HepG2 (cell line): Measurements from ENCODE around the gene ABCA2. TPM values are rescaled to one million over a fixed set of nuclear protein-coding genes. Genes with fewer than 3 reads are reported as not detected.

Experiments used
- AFF4 ChIP-seq: sonication (generic); formaldehyde crosslinking; IDR thresholded peaks from 2 replicates; pipeline ENCODE4 v1.4.0; 2020; ENCODE audit warnings: missing genetic modification reagents
- BCLAF1 ChIP-seq: fragments of 450-650 bp; IDR thresholded peaks from 2 replicates; pipeline ENCODE4 v1.6.1; 2017; ENCODE audit warnings: mild to moderate bottlenecking
- DNMT3B ChIP-seq: conservative IDR thresholded peaks from 2 replicates; pipeline ENCODE4 v1.6.1; 2016; ENCODE audit warnings: missing biosample characterization, control low read depth
- FOXA1 ChIP-seq, 2 experiments: fragments of 450-650 bp in 1 of 2; sonication (generic) in 1 of 2; formaldehyde crosslinking in 1 of 2; IDR thresholded peaks; 2 replicates each; pipeline versions ENCODE4 v1.4.0 to v1.6.1; 2016 to 2020; ENCODE audit warnings: missing genetic modification reagents in 1 of 2
- GATAD2A ChIP-seq: IDR thresholded peaks from 2 replicates; pipeline ENCODE4 v1.6.1; 2016
- GTF3A ChIP-seq: sonication (generic); formaldehyde crosslinking; conservative IDR thresholded peaks from 2 replicates; pipeline ENCODE4 v1.4.0; 2020; ENCODE audit warnings: mild to moderate bottlenecking, missing genetic modification reagents
- KDM5A ChIP-seq: fragments of 200-600 bp; sonication (generic); IDR thresholded peaks from 2 replicates; pipeline ENCODE4 v1.7.0; 2018; ENCODE audit warnings: antibody characterized with exemption, mild to moderate bottlenecking, low read length, borderline replicate concordance
- PRDM10 ChIP-seq: sonication (generic); formaldehyde crosslinking; IDR thresholded peaks from 2 replicates; pipeline ENCODE4 v1.4.0; 2020; ENCODE audit warnings: low read depth, missing genetic modification reagents
- RNF2 ChIP-seq: fragments of 450-650 bp; conservative IDR thresholded peaks from 2 replicates; pipeline ENCODE4 v1.6.1; 2016; ENCODE audit warnings: low read depth
- RXRB ChIP-seq: IDR thresholded peaks from 2 replicates; pipeline ENCODE4 v1.6.1; 2016; ENCODE audit warnings: borderline replicate concordance, missing genetic modification reagents, missing compliant biosample characterization
- SSRP1 ChIP-seq: IDR thresholded peaks from 2 replicates; pipeline ENCODE4 v1.6.1; 2016; ENCODE audit warnings: control low read depth
- ZNF160 ChIP-seq: sonication (generic); formaldehyde crosslinking; IDR thresholded peaks from 2 replicates; pipeline ENCODE4 v1.8.0; 2022; ENCODE audit warnings: mild to moderate bottlenecking, inconsistent platforms, missing genetic modification reagents
- ZNF382 ChIP-seq: sonication (generic); formaldehyde crosslinking; IDR thresholded peaks from 2 replicates; pipeline ENCODE4 v1.5.0; 2020; ENCODE audit warnings: missing genetic modification reagents, mild to moderate bottlenecking, borderline replicate concordance
- ZNF703 ChIP-seq: sonication (generic); formaldehyde crosslinking; IDR thresholded peaks from 2 replicates; pipeline ENCODE4 v1.5.1; 2020; ENCODE audit warnings: missing genetic modification reagents, mild to moderate bottlenecking, moderate library complexity, borderline replicate concordance
- ZNF713 ChIP-seq: sonication (generic); formaldehyde crosslinking; IDR thresholded peaks from 2 replicates; pipeline ENCODE4 v1.4.0; 2020; ENCODE audit warnings: mild to moderate bottlenecking, missing genetic modification reagents
- polyA plus RNA-seq, 8 experiments: library from polyadenylated mRNA; depleted of rRNA in 3 of 8; stranded (reverse) in 7 of 8; unstranded in 1 of 8; fragments of >200 nt; fragmentation: Illumina TruSeq in 4 of 8; extraction: Trizol in 4 of 8; gene quantifications; 2 replicates each; pipeline versions ENCODE4 v1.2.1 to v1.2.3, GENCODE V29; 2011 to 2016; ENCODE audit warnings: low read depth in 4 of 8, missing spikeins in 1 of 8, mixed read lengths in 1 of 8; ENCODE audit not compliant: insufficient read depth in 1 of 8
- total RNA-seq, 5 experiments: library from RNA; depleted of rRNA; stranded (reverse); fragments of >200 nt; fragmentation: Illumina TruSeq; extraction: Trizol; gene quantifications; 2 replicates each; pipeline ENCODE4 v1.2.3, GENCODE V29; 2016; ENCODE audit warnings: low read depth in 1 of 5

ABCA2 gene
- total and polyA plus RNA-seq, 2 of the 13 experiments (the other 11 are each of a cell fraction or from before 2014, with no cell fraction given) = 2.9 to 19.2 TPM

- TF ChIP-seq ZNF703 (CRISPR knock-in tag) (no peak), ZNF160 (CRISPR knock-in tag) (no peak), DNMT3B (CRISPR knock-in tag) (no peak), ZNF382 (CRISPR knock-in tag) (no peak), BCLAF1 (no peak), ZNF713 (CRISPR knock-in tag) (no peak), RXRB (peak; percentile 31; the same call in 1 of the 2 replicates), KDM5A (no peak), RNF2 (no peak), FOXA1 (IDR thresholded peaks at IDR 0.05) (no peak), FOXA1 (CRISPR knock-in tag; IDR thresholded peaks at IDR 0.05) (no peak; the same call in 1 of the 2 replicates), SSRP1 (CRISPR knock-in tag) (no peak), GTF3A (CRISPR knock-in tag) (no peak), GATAD2A (CRISPR knock-in tag) (0 out of 2 replicates have a peak, but pooled peaks have one; percentile 22), PRDM10 (CRISPR knock-in tag) (no peak), AFF4 (CRISPR knock-in tag) (no peak)
Measured at GRCh38 chr9:137064027-137064879, 36.2 kb upstream of the ABCA2 start (continued).
